ENCODE measurements around the gene SYT12.
"Not testable (repeated sequence)": the region's sequence is repeated elsewhere in the genome, so short reads cannot be mapped to it uniquely, and the experiment has no call there.

SYT12 gene

GRCh38 chr11:66986178-66986545 lies 36.8 kb upstream of the SYT12 start:
- Histone ChIP-seq H3K9me2 (ENCODE audit: low read depth, low read length) (no peaks in the 10 kb centered on the region), H3K9ac (ENCODE audit: low read length) (no peak overlapping the region), H3F3A (ENCODE audit: insufficient read depth, low read length) (no peaks in the 10 kb centered on the region), H3K9me3 (ENCODE audit: low read length) (no peaks in the 10 kb centered on the region), H3K4me2 (ENCODE audit: low read length) (no peak overlapping the region), H4K20me1 (ENCODE audit: insufficient read depth, low read length) (no peaks in the 10 kb centered on the region), H2AFZ (ENCODE audit: low read length) (no peak overlapping the region), H3K4me3 (ENCODE audit: low read depth, low read length, poor library complexity, severe bottlenecking) (no peak overlapping the region), H3K36me3 (ENCODE audit: insufficient read depth, low read length) (no peaks in the 10 kb centered on the region), H3K27ac (ENCODE audit: low read depth, low read length, poor library complexity, severe bottlenecking) (no peak overlapping the region), H3K4me1 (ENCODE audit: insufficient read depth, low read length, severe bottlenecking) (no peaks in the 10 kb centered on the region), H3K79me2 (ENCODE audit: insufficient read depth, low read length) (no peaks in the 10 kb centered on the region), H3K27me3 (ENCODE audit: insufficient read depth, low read length) (peaks cover 17% of the 10 kb centered on the region; the same call in 1 of the 2 replicates)
- TF ChIP-seq EZH2 (IDR thresholded peaks at IDR 0.05; ENCODE audit: borderline replicate concordance, low read length) (no peak), CTCF (IDR thresholded peaks at IDR 0.05; ENCODE audit: low read length) (no peak)

GRCh38 chr11:66987158-66987620 lies 35.7 kb upstream of the SYT12 start:
- no peak overlapping the region for H3K4me3 ChIP-seq (ENCODE audit: low read depth, low read length, poor library complexity, severe bottlenecking)
- TF ChIP-seq CTCF (IDR thresholded peaks at IDR 0.05; ENCODE audit: low read length) = no peak
- TF ChIP-seq EZH2 (IDR thresholded peaks at IDR 0.05; ENCODE audit: borderline replicate concordance, low read length) = no peak
- no peaks in the 10 kb centered on the region for H3K9me2 ChIP-seq (ENCODE audit: low read depth, low read length)
- no peak overlapping the region for H3K27ac ChIP-seq (ENCODE audit: low read depth, low read length, poor library complexity, severe bottlenecking)
- no peaks in the 10 kb centered on the region for H3K79me2 ChIP-seq (ENCODE audit: insufficient read depth, low read length)
- H2AFZ ChIP-seq (ENCODE audit: low read length) = no peak overlapping the region
- no peaks in the 10 kb centered on the region for H3K9me3 ChIP-seq (ENCODE audit: low read length)
- H3K4me1 ChIP-seq (ENCODE audit: insufficient read depth, low read length, severe bottlenecking) = no peaks in the 10 kb centered on the region
- no peak overlapping the region for H3K4me2 ChIP-seq (ENCODE audit: low read length)
- no peaks in the 10 kb centered on the region for H3K36me3 ChIP-seq (ENCODE audit: insufficient read depth, low read length)
- peaks cover 17% of the 10 kb centered on the region; the same call in 1 of the 2 replicates for H3K27me3 ChIP-seq (ENCODE audit: insufficient read depth, low read length)
- no peak overlapping the region for H3K9ac ChIP-seq (ENCODE audit: low read length)
- H3F3A ChIP-seq (ENCODE audit: insufficient read depth, low read length) = no peaks in the 10 kb centered on the region
- no peaks in the 10 kb centered on the region for H4K20me1 ChIP-seq (ENCODE audit: insufficient read depth, low read length)

- H3K9me2 ChIP-seq (ENCODE audit: low read depth, low read length) = no peaks in the 10 kb centered on the region
- no peak overlapping the region for H3K4me3 ChIP-seq (ENCODE audit: low read depth, low read length, poor library complexity, severe bottlenecking)
- H3K27ac ChIP-seq (ENCODE audit: low read depth, low read length, poor library complexity, severe bottlenecking) = no peak overlapping the region
- no peaks in the 10 kb centered on the region for H3K79me2 ChIP-seq (ENCODE audit: insufficient read depth, low read length)
- no peak overlapping the region for H3K4me2 ChIP-seq (ENCODE audit: low read length)
- H3K36me3 ChIP-seq (ENCODE audit: insufficient read depth, low read length) = no peaks in the 10 kb centered on the region
- TF ChIP-seq EZH2 (IDR thresholded peaks at IDR 0.05; ENCODE audit: borderline replicate concordance, low read length) (no peak), CTCF (IDR thresholded peaks at IDR 0.05; ENCODE audit: low read length) (no peak)
- peaks cover 13% of the 10 kb centered on the region; the same call in 1 of the 2 replicates for H3K27me3 ChIP-seq (ENCODE audit: insufficient read depth, low read length)
- no peaks in the 10 kb centered on the region for H4K20me1 ChIP-seq (ENCODE audit: insufficient read depth, low read length)
- no peaks in the 10 kb centered on the region for H3K4me1 ChIP-seq (ENCODE audit: insufficient read depth, low read length, severe bottlenecking)
- no peaks in the 10 kb centered on the region for H3F3A ChIP-seq (ENCODE audit: insufficient read depth, low read length)
- H3K9ac ChIP-seq (ENCODE audit: low read length) = no peak overlapping the region
- H2AFZ ChIP-seq (ENCODE audit: low read length) = no peak overlapping the region
- no peaks in the 10 kb centered on the region for H3K9me3 ChIP-seq (ENCODE audit: low read length)
These were observed 34.9 kb upstream of the SYT12 start for GRCh38 chr11:66987924-66988637.

- H3K36me3 ChIP-seq (ENCODE audit: insufficient read depth, low read length); H3F3A ChIP-seq (ENCODE audit: insufficient read depth, low read length); H4K20me1 ChIP-seq (ENCODE audit: insufficient read depth, low read length); H3K4me3 ChIP-seq (ENCODE audit: low read depth, low read length, poor library complexity, severe bottlenecking); H3K9me3 ChIP-seq (ENCODE audit: low read length); H3K27ac ChIP-seq (ENCODE audit: low read depth, low read length, poor library complexity, severe bottlenecking); H3K4me1 ChIP-seq (ENCODE audit: insufficient read depth, low read length, severe bottlenecking); H3K79me2 ChIP-seq (ENCODE audit: insufficient read depth, low read length); H3K27me3 ChIP-seq (ENCODE audit: insufficient read depth, low read length); H3K9ac ChIP-seq (ENCODE audit: low read length); H3K4me2 ChIP-seq (ENCODE audit: low read length); H2AFZ ChIP-seq (ENCODE audit: low read length); H3K9me2 ChIP-seq (ENCODE audit: low read depth, low read length): not testable (repeated sequence)
These were observed 34.2 kb upstream of the SYT12 start for GRCh38 chr11:66988741-66989140.

GRCh38 chr11:66989360-66989759 lies 33.6 kb upstream of the SYT12 start:
- H3K27me3 ChIP-seq (ENCODE audit: insufficient read depth, low read length); H3K36me3 ChIP-seq (ENCODE audit: insufficient read depth, low read length); H4K20me1 ChIP-seq (ENCODE audit: insufficient read depth, low read length); H3K9ac ChIP-seq (ENCODE audit: low read length); H3K9me3 ChIP-seq (ENCODE audit: low read length); H3F3A ChIP-seq (ENCODE audit: insufficient read depth, low read length); H3K4me3 ChIP-seq (ENCODE audit: low read depth, low read length, poor library complexity, severe bottlenecking); H3K79me2 ChIP-seq (ENCODE audit: insufficient read depth, low read length); H3K9me2 ChIP-seq (ENCODE audit: low read depth, low read length); H2AFZ ChIP-seq (ENCODE audit: low read length); H3K4me2 ChIP-seq (ENCODE audit: low read length); H3K4me1 ChIP-seq (ENCODE audit: insufficient read depth, low read length, severe bottlenecking); H3K27ac ChIP-seq (ENCODE audit: low read depth, low read length, poor library complexity, severe bottlenecking): not testable (repeated sequence)
